GM21423 (cell line): ENCODE results near the gene DRC3.

Experiments used
- ATAC-seq: cut with Tn5 transposase; IDR thresholded peaks from one replicate; pipeline ENCODE4 v1.9.1; 2021; ENCODE audit warnings: mild to moderate bottlenecking, moderate library complexity; ENCODE audit not compliant: unreplicated experiment

DRC3 gene

GRCh38 chr17:17964710-17965109, 8.0 kb upstream of the DRC3 start:
- ATAC-seq = no peak

- ATAC-seq = no peak
Measured at GRCh38 chr17:17965152-17965721, 7.4 kb upstream of the DRC3 start.

GRCh38 chr17:17966399-17966798, 6.3 kb upstream of the DRC3 start:
- no peak for ATAC-seq

- no peak for ATAC-seq
Measured at GRCh38 chr17:17970699-17971430, 1.8 kb upstream of the DRC3 start.

- no peak for ATAC-seq
Measured at GRCh38 chr17:17971431-17972125, 1.1 kb upstream of the DRC3 start.

GRCh38 chr17:17972952-17973254, 241 bp downstream of the DRC3 start:
- ATAC-seq = no peak

GRCh38 chr17:17975436-17975835, 2.8 kb downstream of the DRC3 start:
- ATAC-seq = no peak

- ATAC-seq = no peak
Measured at GRCh38 chr17:17976931-17977570, 4.4 kb downstream of the DRC3 start.

GRCh38 chr17:17978481-17979424, 6.1 kb downstream of the DRC3 start:
- no peak for ATAC-seq

GRCh38 chr17:17979778-17980177, 7.1 kb downstream of the DRC3 start:
- no peak for ATAC-seq

GRCh38 chr17:17981330-17981729, 8.7 kb downstream of the DRC3 start:
- no peak for ATAC-seq

GRCh38 chr17:17982801-17983200, 10.1 kb downstream of the DRC3 start:
- ATAC-seq = no peak

- ATAC-seq = no peak
Measured at GRCh38 chr17:17983376-17983775, 10.7 kb downstream of the DRC3 start.

- no peak for ATAC-seq
Measured at GRCh38 chr17:17983776-17984175, 11.1 kb downstream of the DRC3 start.

GRCh38 chr17:17985153-17985552, 12.5 kb downstream of the DRC3 start:
- no peak for ATAC-seq

- no peak for ATAC-seq
Measured at GRCh38 chr17:17985555-17985954, 12.9 kb downstream of the DRC3 start.

GRCh38 chr17:17987187-17987896, 14.7 kb downstream of the DRC3 start:
- ATAC-seq = no peak

- no peak for ATAC-seq
Measured at GRCh38 chr17:17987901-17988300, 15.2 kb downstream of the DRC3 start.

- ATAC-seq = no peak
Measured at GRCh38 chr17:17988427-17988945, 15.8 kb downstream of the DRC3 start.

GRCh38 chr17:17989081-17989480, 16.4 kb downstream of the DRC3 start:
- no peak for ATAC-seq
